ENCODE measurements around the gene LDLRAD4.

LDLRAD4 gene

GRCh38 chr18:13433125-13433524, 214.6 kb downstream of the LDLRAD4 start:
- DNase-seq (ENCODE audit: low spot score): no peak

GRCh38 chr18:13433685-13434084, 215.1 kb downstream of the LDLRAD4 start:
- no peak for DNase-seq (ENCODE audit: low spot score)

- DNase-seq (ENCODE audit: low spot score): no peak
Observed at GRCh38 chr18:13434854-13435253, 216.3 kb downstream of the LDLRAD4 start.

- peak; percentile 11 for DNase-seq (ENCODE audit: low spot score)
Observed at GRCh38 chr18:13435586-13436333, 217.2 kb downstream of the LDLRAD4 start.

GRCh38 chr18:13436576-13436975, 218.0 kb downstream of the LDLRAD4 start:
- DNase-seq (ENCODE audit: low spot score): no peak

- no peak for DNase-seq (ENCODE audit: low spot score)
Observed at GRCh38 chr18:13437034-13437433, 218.5 kb downstream of the LDLRAD4 start.

- DNase-seq (ENCODE audit: low spot score): no peak
Observed at GRCh38 chr18:13437796-13438506, 219.4 kb downstream of the LDLRAD4 start.

GRCh38 chr18:13438507-13439056, 220.0 kb downstream of the LDLRAD4 start:
- no peak for DNase-seq (ENCODE audit: low spot score)

- no peak for DNase-seq (ENCODE audit: low spot score)
Observed at GRCh38 chr18:13439461-13439860, 220.9 kb downstream of the LDLRAD4 start.

- DNase-seq (ENCODE audit: low spot score): no peak
Observed at GRCh38 chr18:13440277-13441248, 222.0 kb downstream of the LDLRAD4 start.

- DNase-seq (ENCODE audit: low spot score): no peak
Observed at GRCh38 chr18:13441736-13442135, 223.2 kb downstream of the LDLRAD4 start.

GRCh38 chr18:13442451-13442850, 223.9 kb downstream of the LDLRAD4 start:
- no peak for DNase-seq (ENCODE audit: low spot score)

- DNase-seq (ENCODE audit: low spot score): no peak
Observed at GRCh38 chr18:13443552-13443951, 225.0 kb downstream of the LDLRAD4 start.

GRCh38 chr18:13444430-13445240, 226.1 kb downstream of the LDLRAD4 start:
- DNase-seq (ENCODE audit: low spot score): no peak

GRCh38 chr18:13445241-13445897, 226.8 kb downstream of the LDLRAD4 start:
- no peak for DNase-seq (ENCODE audit: low spot score)

- no peak for DNase-seq (ENCODE audit: low spot score)
Observed at GRCh38 chr18:13446024-13446423, 227.5 kb downstream of the LDLRAD4 start.

- no peak for DNase-seq (ENCODE audit: low spot score)
Observed at GRCh38 chr18:13446610-13447461, 228.3 kb downstream of the LDLRAD4 start.

GRCh38 chr18:13447621-13448334, 229.2 kb downstream of the LDLRAD4 start:
- DNase-seq (ENCODE audit: low spot score): no peak

GRCh38 chr18:13448335-13448795, 229.8 kb downstream of the LDLRAD4 start:
- no peak for DNase-seq (ENCODE audit: low spot score)
